Mesothelial cell of epicardium (in vitro differentiated cells): ENCODE results near the gene ARRDC4. TPM values are rescaled to one million over a fixed set of nuclear protein-coding genes. Genes with fewer than 3 reads are reported as not detected.

ENCODE experiments used
- DNase-seq, 2 experiments: peaks; one replicate each; pipeline ENCODE4 v3.0.0; 2021; ENCODE audit warnings: low spot score in 2 of 2; ENCODE audit not compliant: unreplicated experiment in 2 of 2
- H3K27ac Mint-ChIP-seq: 2 replicates; pipeline ENCODE4 v1.8.0; 2021; ENCODE audit warnings: mixed read lengths
- H3K27me3 Mint-ChIP-seq: 2 replicates; pipeline ENCODE4 v1.8.0; 2021; ENCODE audit warnings: low read depth, mixed read lengths
- H3K36me3 Mint-ChIP-seq: 2 replicates; pipeline ENCODE4 v1.8.0; 2021; ENCODE audit warnings: mixed read lengths
- H3K4me1 Mint-ChIP-seq: 2 replicates; pipeline ENCODE4 v1.8.0; 2021; ENCODE audit warnings: mixed read lengths
- H3K4me3 Mint-ChIP-seq: 2 replicates; pipeline ENCODE4 v1.8.0; 2021; ENCODE audit warnings: mild to moderate bottlenecking, moderate library complexity, mixed read lengths
- H3K9me3 Mint-ChIP-seq: 2 replicates; pipeline ENCODE4 v1.8.0; 2021; ENCODE audit warnings: mixed read lengths
- total RNA-seq: library from RNA; stranded (reverse); gene quantifications from 3 replicates; pipeline ENCODE4 v1.2.1, GENCODE V29; 2021
- TF ChIP-seq, protein P1 (sequence below): fragments of 200-600 bp; sonication (generic); IDR thresholded peaks from one replicate; pipeline ENCODE4 v1.5.0; 2021; ENCODE audit warnings: antibody characterized with exemption; ENCODE audit not compliant: unreplicated experiment

The ARRDC4 gene
- total RNA-seq, 1 donor from 2014 or later, result 16.2 TPM

GRCh38 chr15:97992823-97993222 lies 32.3 kb downstream of the ARRDC4 start:
- Mint-ChIP-seq H3K9me3 (peaks cover 9% of the 10 kb centered on the region), H3K27me3 (peaks cover 14% of the 10 kb centered on the region), H3K4me1 (no peaks in the 10 kb centered on the region), H3K36me3 (no peaks in the 10 kb centered on the region), H3K27ac (no peak overlapping the region), H3K4me3 (no peak overlapping the region)
- TF ChIP-seq, protein P1, sequence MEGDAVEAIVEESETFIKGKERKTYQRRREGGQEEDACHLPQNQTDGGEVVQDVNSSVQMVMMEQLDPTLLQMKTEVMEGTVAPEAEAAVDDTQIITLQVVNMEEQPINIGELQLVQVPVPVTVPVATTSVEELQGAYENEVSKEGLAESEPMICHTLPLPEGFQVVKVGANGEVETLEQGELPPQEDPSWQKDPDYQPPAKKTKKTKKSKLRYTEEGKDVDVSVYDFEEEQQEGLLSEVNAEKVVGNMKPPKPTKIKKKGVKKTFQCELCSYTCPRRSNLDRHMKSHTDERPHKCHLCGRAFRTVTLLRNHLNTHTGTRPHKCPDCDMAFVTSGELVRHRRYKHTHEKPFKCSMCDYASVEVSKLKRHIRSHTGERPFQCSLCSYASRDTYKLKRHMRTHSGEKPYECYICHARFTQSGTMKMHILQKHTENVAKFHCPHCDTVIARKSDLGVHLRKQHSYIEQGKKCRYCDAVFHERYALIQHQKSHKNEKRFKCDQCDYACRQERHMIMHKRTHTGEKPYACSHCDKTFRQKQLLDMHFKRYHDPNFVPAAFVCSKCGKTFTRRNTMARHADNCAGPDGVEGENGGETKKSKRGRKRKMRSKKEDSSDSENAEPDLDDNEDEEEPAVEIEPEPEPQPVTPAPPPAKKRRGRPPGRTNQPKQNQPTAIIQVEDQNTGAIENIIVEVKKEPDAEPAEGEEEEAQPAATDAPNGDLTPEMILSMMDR, result no peak
- DNase-seq, result no peak

GRCh38 chr15:97993310-97993738 lies 32.8 kb downstream of the ARRDC4 start:
- TF ChIP-seq, protein P1, result no peak
- no peaks in the 10 kb centered on the region for H3K36me3 Mint-ChIP-seq
- H3K27me3 Mint-ChIP-seq, result peaks cover 14% of the 10 kb centered on the region
- H3K4me3 Mint-ChIP-seq, result no peak overlapping the region
- no peak for DNase-seq
- H3K4me1 Mint-ChIP-seq, result no peaks in the 10 kb centered on the region
- no peak overlapping the region for H3K27ac Mint-ChIP-seq
- H3K9me3 Mint-ChIP-seq, result peaks cover 4% of the 10 kb centered on the region

GRCh38 chr15:97994236-97994635 lies 33.7 kb downstream of the ARRDC4 start:
- Mint-ChIP-seq H3K36me3 (no peaks in the 10 kb centered on the region), H3K9me3 (peaks cover 4% of the 10 kb centered on the region), H3K27ac (no peak overlapping the region), H3K4me1 (no peaks in the 10 kb centered on the region), H3K27me3 (peaks cover 14% of the 10 kb centered on the region), H3K4me3 (no peak overlapping the region)
- no peak for DNase-seq
- TF ChIP-seq, protein P1, result no peak

- Mint-ChIP-seq H3K9me3 (peaks cover 4% of the 10 kb centered on the region), H3K4me1 (no peaks in the 10 kb centered on the region), H3K27ac (no peak overlapping the region), H3K4me3 (no peak overlapping the region), H3K27me3 (peaks cover 14% of the 10 kb centered on the region), H3K36me3 (no peaks in the 10 kb centered on the region)
- TF ChIP-seq, protein P1, result no peak
- no peak for DNase-seq
These were observed 34.7 kb downstream of the ARRDC4 start for GRCh38 chr15:97995192-97995591.

DNA sequence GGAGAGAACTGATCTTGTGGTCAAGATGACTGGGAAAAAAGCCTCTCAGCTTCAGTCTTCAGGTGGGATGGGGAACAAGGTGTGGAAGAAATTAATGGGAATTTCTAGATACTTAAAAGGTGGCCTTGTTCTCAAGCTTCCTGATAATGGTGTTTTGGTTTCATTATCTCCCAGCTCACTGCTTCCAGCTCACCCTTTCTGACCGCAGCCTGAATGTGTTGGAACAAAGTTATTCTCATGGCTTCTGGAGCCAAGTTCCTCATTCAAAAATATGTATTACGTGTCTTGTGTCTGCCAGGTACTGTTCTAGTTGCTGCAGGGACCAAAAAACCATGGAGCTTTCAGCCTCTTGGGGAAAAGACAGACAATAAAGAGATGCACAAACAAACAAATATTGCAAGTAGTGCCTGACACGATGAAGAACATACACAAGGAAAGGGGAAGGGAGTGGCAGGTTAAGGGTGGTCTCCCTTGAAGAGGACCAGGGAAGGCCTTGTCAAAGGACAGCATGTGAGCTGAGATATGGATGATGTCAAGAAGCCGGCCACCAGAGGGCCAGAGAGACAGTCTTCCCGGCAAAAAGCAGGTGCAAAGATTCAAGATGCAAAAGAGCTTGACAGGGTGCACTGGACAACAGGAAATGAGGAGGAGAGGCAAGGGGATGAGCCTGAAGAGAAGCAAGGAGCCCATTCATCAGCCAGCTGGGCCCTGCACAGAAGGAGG lies 35.5 kb downstream of the ARRDC4 start:
- H3K9me3 Mint-ChIP-seq, result no peaks in the 10 kb centered on the region
- no peaks in the 10 kb centered on the region for H3K36me3 Mint-ChIP-seq
- no peak for DNase-seq
- H3K27me3 Mint-ChIP-seq, result peaks cover 14% of the 10 kb centered on the region
- TF ChIP-seq, protein P1, result no peak
- H3K4me1 Mint-ChIP-seq, result no peaks in the 10 kb centered on the region
- H3K27ac Mint-ChIP-seq, result no peak overlapping the region
- no peak overlapping the region for H3K4me3 Mint-ChIP-seq
